Fibroblast of villous mesenchyme (primary cell): ENCODE measurements around the gene RPL41. TPM values are rescaled to one million over a fixed set of nuclear protein-coding genes. Genes with fewer than 3 reads are reported as not detected.

Experiments
- DNase-seq: peaks from one replicate; pipeline ENCODE4 v3.0.0-alpha.2; 2010; ENCODE audit warnings: low read depth
- H3K4me3 ChIP-seq: 2 replicates; pipeline ENCODE4 v1.5.1; 2011; ENCODE audit warnings: low read depth, mild to moderate bottlenecking, low read length
- total RNA-seq: library from RNA; depleted of rRNA; stranded (reverse); fragments of >200 nt; gene quantifications from 2 replicates; pipeline ENCODE4 v1.2.3, GENCODE V29; 2012
- TF ChIP-seq, protein P1 (sequence below): IDR thresholded peaks from 2 replicates; pipeline ENCODE4 v1.5.1; 2012; ENCODE audit warnings: low read depth, mild to moderate bottlenecking, low read length; ENCODE audit not compliant: insufficient read depth

The RPL41 gene
- total RNA-seq, 1 donor = 1,700 TPM

GRCh38 chr12:56102683-56103065 is 13.8 kb upstream of the RPL41 start:
- TF ChIP-seq, protein P1, sequence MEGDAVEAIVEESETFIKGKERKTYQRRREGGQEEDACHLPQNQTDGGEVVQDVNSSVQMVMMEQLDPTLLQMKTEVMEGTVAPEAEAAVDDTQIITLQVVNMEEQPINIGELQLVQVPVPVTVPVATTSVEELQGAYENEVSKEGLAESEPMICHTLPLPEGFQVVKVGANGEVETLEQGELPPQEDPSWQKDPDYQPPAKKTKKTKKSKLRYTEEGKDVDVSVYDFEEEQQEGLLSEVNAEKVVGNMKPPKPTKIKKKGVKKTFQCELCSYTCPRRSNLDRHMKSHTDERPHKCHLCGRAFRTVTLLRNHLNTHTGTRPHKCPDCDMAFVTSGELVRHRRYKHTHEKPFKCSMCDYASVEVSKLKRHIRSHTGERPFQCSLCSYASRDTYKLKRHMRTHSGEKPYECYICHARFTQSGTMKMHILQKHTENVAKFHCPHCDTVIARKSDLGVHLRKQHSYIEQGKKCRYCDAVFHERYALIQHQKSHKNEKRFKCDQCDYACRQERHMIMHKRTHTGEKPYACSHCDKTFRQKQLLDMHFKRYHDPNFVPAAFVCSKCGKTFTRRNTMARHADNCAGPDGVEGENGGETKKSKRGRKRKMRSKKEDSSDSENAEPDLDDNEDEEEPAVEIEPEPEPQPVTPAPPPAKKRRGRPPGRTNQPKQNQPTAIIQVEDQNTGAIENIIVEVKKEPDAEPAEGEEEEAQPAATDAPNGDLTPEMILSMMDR = no peak
- H3K4me3 ChIP-seq = no peak overlapping the region
- DNase-seq = no peak

DNA sequence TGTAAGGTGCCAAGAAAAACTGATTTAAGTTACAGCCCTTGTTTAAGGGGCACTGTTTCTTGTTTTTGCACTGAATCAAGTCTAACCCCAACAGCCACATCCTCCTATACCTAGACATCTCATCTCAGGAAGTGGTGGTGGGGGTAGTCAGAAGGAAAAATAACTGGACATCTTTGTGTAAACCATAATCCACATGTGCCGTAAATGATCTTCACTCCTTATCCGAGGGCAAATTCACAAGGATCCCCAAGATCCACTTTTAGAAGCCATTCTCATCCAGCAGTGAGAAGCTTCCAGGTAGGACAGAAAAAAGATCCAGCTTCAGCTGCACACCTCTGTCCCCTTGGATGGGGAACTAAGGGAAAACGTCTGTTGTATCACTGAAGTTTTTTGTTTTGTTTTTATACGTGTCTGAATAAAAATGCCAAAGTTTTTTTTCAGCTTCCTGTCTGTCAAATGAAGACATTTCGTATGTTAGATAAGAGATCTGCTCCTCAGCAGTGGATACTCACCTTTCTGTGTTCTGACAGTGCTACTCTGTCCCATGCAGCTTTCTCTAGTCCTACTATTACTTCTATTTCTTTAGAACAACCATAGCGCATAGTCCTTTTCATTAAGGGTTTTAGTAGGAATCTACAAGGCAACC is 13.2 kb upstream of the RPL41 start:
- DNase-seq = no peak
- TF ChIP-seq, protein P1 = no peak
- peak overlapping the region; percentile 83 for H3K4me3 ChIP-seq

DNA sequence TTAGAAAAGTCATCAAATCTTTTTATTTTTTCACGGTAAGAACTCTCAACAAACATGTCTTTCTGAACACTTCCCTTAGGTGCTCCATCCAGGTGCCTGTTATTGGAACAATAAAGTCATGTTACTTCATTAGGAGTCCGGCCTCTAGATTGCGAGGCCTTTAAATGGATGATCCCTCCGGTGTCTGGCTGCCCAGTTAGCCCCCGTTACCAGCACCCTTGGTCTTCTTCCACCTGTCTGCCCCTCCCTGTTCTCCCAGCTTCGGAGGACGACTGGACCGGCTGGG is 12.7 kb upstream of the RPL41 start:
- DNase-seq = no peak
- TF ChIP-seq, protein P1 = no peak
- peak overlapping the region; percentile 83 for H3K4me3 ChIP-seq

DNA sequence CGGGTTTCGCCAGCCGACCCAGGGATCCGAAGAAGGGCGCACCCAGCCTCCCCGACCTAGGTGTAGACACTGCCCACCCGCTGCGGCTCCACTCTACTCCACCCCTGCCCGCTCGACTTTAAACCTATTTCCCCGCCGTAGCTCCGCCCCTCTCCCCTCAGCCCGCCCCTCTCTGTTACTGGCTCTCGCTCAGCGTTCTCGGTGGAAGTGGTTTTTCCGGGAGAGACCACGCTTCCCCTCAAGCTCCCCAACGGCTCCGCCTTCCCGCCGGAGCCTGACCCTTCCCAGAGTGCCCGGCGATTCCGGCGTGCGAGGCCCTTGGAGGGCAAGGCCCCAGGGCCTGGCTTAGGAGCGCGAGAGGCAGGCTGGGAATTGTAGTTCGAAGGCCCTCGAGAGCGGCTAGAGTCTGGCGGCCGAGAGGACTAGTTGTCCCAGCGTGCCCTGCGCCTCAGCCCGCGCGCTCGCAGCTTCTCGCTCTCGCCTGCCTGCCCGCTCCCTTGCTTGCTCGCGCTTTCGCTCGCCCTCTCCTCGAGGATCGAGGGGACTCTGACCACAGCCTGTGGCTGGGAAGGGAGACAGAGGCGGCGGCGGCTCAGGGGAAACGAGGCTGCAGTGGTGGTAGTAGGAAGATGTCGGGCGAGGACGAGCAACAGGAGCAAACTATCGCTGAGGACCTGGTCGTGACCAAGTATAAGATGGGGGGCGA is 12.2 kb upstream of the RPL41 start, which contains the start of gene PA2G4:
PA2G4 (plus strand) TSS at position 451 of the 706 bp plus-strand sequence; CDS start at position 630, 179 bp downstream.
- DNase-seq = peak; percentile 99
- TF ChIP-seq, protein P1 = no peak

DNA sequence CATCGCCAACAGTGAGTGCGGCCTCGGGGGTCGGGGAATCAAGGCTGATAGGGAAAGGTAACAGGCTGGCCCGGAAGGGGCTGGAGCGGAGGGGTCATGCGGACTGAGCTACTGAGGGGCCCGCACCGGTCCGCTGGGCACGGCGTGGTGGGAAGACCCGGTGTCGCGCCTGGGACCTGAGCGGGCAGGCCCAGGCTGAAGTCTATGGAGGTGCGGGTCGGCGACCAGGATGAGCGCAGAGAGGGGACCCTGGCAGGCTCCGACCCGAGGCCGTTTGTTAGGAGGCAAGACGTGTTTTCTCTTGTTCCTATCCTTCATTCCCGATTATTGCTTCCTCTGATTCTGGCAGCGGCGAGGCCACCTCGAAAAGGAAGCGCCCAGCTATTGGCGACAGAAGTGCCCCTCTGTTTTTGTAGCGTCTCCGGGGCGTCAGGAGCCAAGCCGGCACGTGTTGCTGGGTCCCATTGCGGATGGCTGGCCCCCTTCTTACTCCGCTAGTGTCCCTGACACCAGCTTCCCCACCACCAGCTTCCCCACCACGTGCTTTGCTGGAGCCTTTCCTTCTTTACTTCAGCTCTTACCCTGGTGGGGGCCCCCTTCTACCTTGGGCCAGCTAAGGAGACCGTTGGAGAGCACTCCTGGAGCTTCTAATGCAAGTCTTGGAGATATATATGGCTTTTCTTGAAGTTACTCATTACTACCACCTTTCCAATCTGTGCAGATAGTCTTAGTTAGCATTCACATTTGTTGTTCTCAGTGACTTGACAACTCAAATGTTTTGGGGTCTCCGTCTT is 11.4 kb upstream of the RPL41 start:
- peak; percentile 25 for DNase-seq
- TF ChIP-seq, protein P1 = no peak
- H3K4me3 ChIP-seq = peak overlapping the region; percentile 83

More for the DNA sequence above, 12.2 kb upstream of the RPL41 start, which contains the start of gene PA2G4:
- peak within 1 kb of the TSS; percentile 83 for H3K4me3 ChIP-seq

DNA sequence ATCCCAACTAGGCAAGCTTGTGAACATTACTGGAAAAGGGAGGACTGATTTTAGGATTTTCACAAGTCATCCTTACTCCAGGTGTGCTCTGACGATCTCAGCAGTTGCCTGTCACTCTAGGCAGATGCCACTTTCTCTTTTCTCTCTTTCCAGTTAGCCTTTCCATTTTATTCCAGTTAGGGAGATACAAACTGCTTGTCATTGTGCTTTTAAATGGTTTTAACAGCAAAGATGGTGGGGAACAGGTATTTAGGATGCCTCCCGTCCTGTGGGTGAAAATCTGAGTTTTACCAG is 10.9 kb upstream of the RPL41 start:
- DNase-seq = no peak
- TF ChIP-seq, protein P1 = no peak
- peak overlapping the region; percentile 83 for H3K4me3 ChIP-seq
